Fibroblast of skin of right quadriceps (primary cell): ENCODE results near the gene HOXB13.

Experiments used
- DNase-seq: peaks from one replicate; pipeline ENCODE4 v3.0.0-alpha.2; 2013

The HOXB13 gene

GRCh38 chr17:48704361-48705248 lies 23.9 kb downstream of the HOXB13 start:
- no peak for DNase-seq

- no peak for DNase-seq
These were observed 26.6 kb downstream of the HOXB13 start for GRCh38 chr17:48701864-48702532.

GRCh38 chr17:48693178-48693577 lies 35.4 kb downstream of the HOXB13 start:
- DNase-seq = no peak

GRCh38 chr17:48692049-48692448 lies 36.5 kb downstream of the HOXB13 start:
- no peak for DNase-seq

GRCh38 chr17:48690655-48691054 lies 37.9 kb downstream of the HOXB13 start:
- DNase-seq = no peak

- DNase-seq = no peak
These were observed 46.9 kb downstream of the HOXB13 start for GRCh38 chr17:48681609-48682008.

- DNase-seq = no peak
These were observed 49.0 kb downstream of the HOXB13 start for GRCh38 chr17:48679385-48680096.

- peak; percentile 42 for DNase-seq
These were observed 50.2 kb downstream of the HOXB13 start for GRCh38 chr17:48678141-48678971.

GRCh38 chr17:48676963-48677558 lies 51.5 kb downstream of the HOXB13 start:
- DNase-seq = no peak
